Suprapubic skin (tissue), 4 donors: ENCODE measurements around the gene NHSL2.

Experiments
- CTCF ChIP-seq, 2 donors: fragments of 200-600 bp in 1 of 2; fragments of 450-650 bp in 1 of 2; sonication (generic) in 1 of 2; IDR thresholded peaks; one replicate each; pipeline ENCODE4 v1.5.1; 2016 to 2019; ENCODE audit warnings: antibody characterized with exemption in 2 of 2, mild to moderate bottlenecking in 1 of 2, moderate library complexity in 1 of 2
- EP300 ChIP-seq: sonication (generic); formaldehyde crosslinking; IDR thresholded peaks from one replicate; pipeline ENCODE4 v1.6.1; 2017; ENCODE audit warnings: antibody characterized with exemption
- POLR2A ChIP-seq, 2 donors: fragments of 450-650 bp; IDR thresholded peaks; one replicate each; pipeline ENCODE4 v1.6.1; 2017; ENCODE audit warnings: antibody characterized with exemption in 2 of 2, mild to moderate bottlenecking in 2 of 2, moderate library complexity in 2 of 2
- POLR2AphosphoS5 ChIP-seq, 3 donors: sonication (generic); formaldehyde crosslinking; IDR thresholded peaks; one replicate each; pipeline ENCODE4 v1.6.1; 2017; ENCODE audit warnings: antibody characterized with exemption in 3 of 3

DNA sequence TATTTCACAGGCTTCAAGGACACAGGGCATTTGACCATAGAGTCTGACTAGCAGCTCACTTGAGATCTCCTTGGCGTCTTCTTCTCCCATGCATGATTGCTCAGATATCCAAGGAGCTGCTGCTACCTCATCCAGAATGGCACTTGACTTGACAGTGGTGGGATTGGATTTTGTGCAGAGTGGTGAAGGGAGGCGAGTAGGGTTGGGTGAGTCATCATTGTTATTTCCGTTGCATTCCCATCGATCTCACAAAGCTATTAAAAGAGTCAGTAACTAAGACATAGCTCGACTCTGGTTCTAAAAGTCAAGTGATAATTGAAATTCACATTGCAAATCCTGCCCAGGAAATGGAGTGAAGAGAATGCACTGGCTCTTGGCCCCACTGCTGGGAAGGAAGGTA lies 27.7 kb downstream of the NHSL2 start:
- TF ChIP-seq EP300 (no peak), CTCF (IDR thresholded peaks at IDR 0.05) (no peak), POLR2A (IDR thresholded peaks at IDR 0.05) (no peak), POLR2AphosphoS5 (IDR thresholded peaks at IDR 0.05) (no peak)
